ENCODE measurements around the gene NAV2. TPM values are rescaled to one million over a fixed set of nuclear protein-coding genes. Genes with fewer than 3 reads are reported as not detected.

The NAV2 gene
- total and polyA plus RNA-seq, 2 donors from 2014 or later: 5.9 to 37.7 TPM

- DNase-seq (peak in 4 of 5 donors; percentile 67 to 72 (median 72)), FAIRE-seq (no peak)
- peaks cover 0 to 7% (median 0%) of the 10 kb centered on the region in 3 donors for H3K4me1 ChIP-seq (ENCODE audit: control insufficient read depth in 2 of 3, insufficient read depth in 2 of 3, low read depth in 1 of 3, low read length in 3 of 3)
- H3K36me3 ChIP-seq (ENCODE audit: control insufficient read depth in 2 of 3, insufficient read depth in 3 of 3, low read length in 3 of 3): no peaks in the 10 kb centered on the region
- no peak overlapping the region for H3K9ac ChIP-seq (ENCODE audit: low read length in 3 of 3)
- no peaks in the 10 kb centered on the region for H3K9me3 ChIP-seq (ENCODE audit: control insufficient read depth in 2 of 3, insufficient read depth in 1 of 3, low read length in 3 of 3)
- peak overlapping the region in 1 of 3 donors; percentile 3 for H3K4me3 ChIP-seq (ENCODE audit: low read length in 3 of 3)
- no peak overlapping the region for H3K27ac ChIP-seq (ENCODE audit: low read depth in 2 of 2, low read length in 2 of 2)
- intact Hi-C loops (cut with DNase I): no loop called here
- H3K27me3 ChIP-seq (ENCODE audit: control insufficient read depth, insufficient read depth, low read length): peaks cover 59% of the 10 kb centered on the region
- TF ChIP-seq CTCF (IDR thresholded peaks at IDR 0.05; ENCODE audit: borderline replicate concordance, extremely low read depth, insufficient read depth): no peak
Measured at GRCh38 chr11:20162824-20163782, 450.5 kb downstream of the NAV2 start.

GRCh38 chr11:20163783-20164481, 451.3 kb downstream of the NAV2 start:
- Histone ChIP-seq H3K9me3 (ENCODE audit: control insufficient read depth in 2 of 3, insufficient read depth in 1 of 3, low read length in 3 of 3) (no peaks in the 10 kb centered on the region), H3K27me3 (ENCODE audit: control insufficient read depth, insufficient read depth, low read length) (peaks cover 52% of the 10 kb centered on the region), H3K27ac (ENCODE audit: low read depth in 2 of 2, low read length in 2 of 2) (no peak overlapping the region), H3K9ac (ENCODE audit: low read length in 3 of 3) (no peak overlapping the region), H3K4me3 (ENCODE audit: low read length in 3 of 3) (no peak overlapping the region), H3K36me3 (ENCODE audit: control insufficient read depth in 2 of 3, insufficient read depth in 3 of 3, low read length in 3 of 3) (no peaks in the 10 kb centered on the region), H3K4me1 (ENCODE audit: control insufficient read depth in 2 of 3, insufficient read depth in 2 of 3, low read depth in 1 of 3, low read length in 3 of 3) (peaks cover 0 to 7% (median 0%) of the 10 kb centered on the region in 3 donors)
- intact Hi-C loops (cut with DNase I): no loop called here
- FAIRE-seq (no peak), DNase-seq (peak in 1 of 5 donors; percentile 10)
- no peak for TF ChIP-seq CTCF (IDR thresholded peaks at IDR 0.05; ENCODE audit: borderline replicate concordance, extremely low read depth, insufficient read depth)

Small RNAs within 50 kb of the gene (microRNA-seq; reads per million reads assigned to microRNA genes)
- not detected for gene MIR4694

Data from kidney (tissue), 14 donors.